Mesendoderm (in vitro differentiated cells): ENCODE measurements around the gene SH3BP2.

Experiments used
- DNase-seq: peaks from one replicate; pipeline ENCODE4 v3.0.0; 2013
- H2AK5ac ChIP-seq: 2 replicates; pipeline ENCODE4 v1.6.1; 2013; ENCODE audit warnings: low read length, inconsistent platforms
- H2BK120ac ChIP-seq: 2 replicates; pipeline ENCODE4 v1.6.1; 2013; ENCODE audit warnings: low read depth, mild to moderate bottlenecking, low read length, moderate library complexity, mixed read lengths
- H2BK15ac ChIP-seq: replicated peaks from 2 replicates; pipeline ENCODE4 v1.6.1; 2013; ENCODE audit warnings: low read depth, mild to moderate bottlenecking, moderate library complexity
- H2BK5ac ChIP-seq: 2 replicates; pipeline ENCODE4 v1.6.1; 2013; ENCODE audit warnings: low read length, inconsistent platforms
- H3K18ac ChIP-seq: 2 replicates; pipeline ENCODE4 v1.6.1; 2013; ENCODE audit warnings: mild to moderate bottlenecking, low read length, mixed read lengths
- H3K23ac ChIP-seq: one replicate; pipeline ENCODE4 v1.6.1; 2013; ENCODE audit warnings: low read length
- H3K27ac ChIP-seq: 2 replicates; pipeline ENCODE4 v1.5.1; 2013; ENCODE audit warnings: low read depth, mild to moderate bottlenecking, inconsistent platforms, low read length, moderate library complexity
- H3K27me3 ChIP-seq: 2 replicates; pipeline ENCODE4 v1.6.1; 2013; ENCODE audit warnings: low read length, control low read depth, mild to moderate bottlenecking, inconsistent platforms; ENCODE audit not compliant: insufficient read depth, poor library complexity
- H3K36me3 ChIP-seq: 2 replicates; pipeline ENCODE4 v1.6.1; 2013; ENCODE audit warnings: low read length, inconsistent platforms; ENCODE audit not compliant: control insufficient read depth, insufficient read depth
- H3K4ac ChIP-seq: one replicate; pipeline ENCODE4 v1.6.1; 2013; ENCODE audit warnings: low read depth, mild to moderate bottlenecking, low read length, moderate library complexity
- H3K4me1 ChIP-seq: 2 replicates; pipeline ENCODE4 v1.6.1; 2013; ENCODE audit warnings: low read depth, low read length, inconsistent platforms; ENCODE audit not compliant: control insufficient read depth
- H3K4me2 ChIP-seq: 2 replicates; pipeline ENCODE4 v1.6.1; 2013; ENCODE audit warnings: low read length
- H3K4me3 ChIP-seq: 2 replicates; pipeline ENCODE4 v1.5.1; 2013; ENCODE audit warnings: mild to moderate bottlenecking, low read length
- H3K56ac ChIP-seq: one replicate; pipeline ENCODE4 v1.6.1; 2013; ENCODE audit warnings: low read length
- H3K79me1 ChIP-seq: 2 replicates; pipeline ENCODE4 v1.6.1; 2013; ENCODE audit warnings: low read length, inconsistent platforms
- H3K79me2 ChIP-seq: 2 replicates; pipeline ENCODE4 v1.6.1; 2013; ENCODE audit warnings: mild to moderate bottlenecking, low read length; ENCODE audit not compliant: control insufficient read depth, insufficient read depth
- H3K9ac ChIP-seq: 2 replicates; pipeline ENCODE4 v1.6.1; 2013; ENCODE audit warnings: low read length, inconsistent platforms
- H4K5ac ChIP-seq: one replicate; pipeline ENCODE4 v1.6.1; 2013; ENCODE audit warnings: low read length
- H4K8ac ChIP-seq: one replicate; pipeline ENCODE4 v1.6.1; 2013; ENCODE audit warnings: low read depth, mild to moderate bottlenecking, control low read depth, low read length, moderate library complexity
- WGBS: extraction: QIAGEN DNeasy Blood & Tissue Kit; methylation state at CpG from one replicate; pipeline ENCODE4 v1.1.7; 2013; ENCODE audit warnings: low lambda C conversion rate, missing lambda C conversion rate; ENCODE audit not compliant: insufficient coverage; ENCODE audit errors: extremely low coverage; 5-methylcytosine and 5-hydroxymethylcytosine counted together

Gene SH3BP2

DNA sequence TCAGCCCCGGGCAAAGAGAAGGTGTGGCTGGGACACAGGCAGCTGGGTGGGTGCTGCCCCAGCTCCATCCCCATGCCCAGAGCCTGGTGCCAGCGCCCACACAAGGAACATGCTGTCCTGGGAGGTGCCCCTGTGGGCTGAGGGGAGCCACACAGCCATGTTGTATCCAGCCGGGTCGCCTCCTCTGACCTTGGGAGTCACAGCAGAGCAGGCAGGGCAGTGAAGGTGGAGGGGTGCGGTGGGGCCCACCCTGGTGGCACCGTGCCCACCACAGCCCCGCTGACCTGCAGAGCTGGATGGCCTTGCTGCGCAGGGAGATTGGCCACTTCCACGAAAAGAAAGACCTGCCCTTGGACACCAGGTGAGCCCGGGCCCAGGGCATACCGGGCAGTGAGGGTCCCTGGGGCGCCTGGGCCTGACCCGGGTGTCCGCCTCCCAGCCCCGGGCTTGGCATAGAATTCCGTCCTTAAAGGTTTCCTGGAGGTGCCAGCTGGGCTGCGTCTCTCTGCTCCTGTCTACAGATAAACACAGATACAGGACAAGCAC, 32.0 kb downstream of the SH3BP2 start:
- Histone ChIP-seq H3K56ac (no peak overlapping the region), H3K27ac (no peak overlapping the region), H3K79me1 (peaks cover 8% of the 10 kb centered on the region), H3K36me3 (peaks cover 12% of the 10 kb centered on the region), H2BK15ac (no peak overlapping the region), H3K79me2 (peaks cover under 1% of the 10 kb centered on the region), H4K5ac (no peak overlapping the region), H2BK120ac (no peak overlapping the region), H2AK5ac (no peak overlapping the region), H3K18ac (no peak overlapping the region), H3K4me1 (no peaks in the 10 kb centered on the region), H3K9ac (no peak overlapping the region), H3K4me2 (no peak overlapping the region), H3K4me3 (no peak overlapping the region), H3K27me3 (no peaks in the 10 kb centered on the region), H3K23ac (no peak overlapping the region), H3K4ac (no peak overlapping the region), H4K8ac (no peak overlapping the region), H2BK5ac (no peak overlapping the region)
- WGBS, result no CpG with 5 or more reads among the region's 17 CpGs
- DNase-seq, result no peak

DNA sequence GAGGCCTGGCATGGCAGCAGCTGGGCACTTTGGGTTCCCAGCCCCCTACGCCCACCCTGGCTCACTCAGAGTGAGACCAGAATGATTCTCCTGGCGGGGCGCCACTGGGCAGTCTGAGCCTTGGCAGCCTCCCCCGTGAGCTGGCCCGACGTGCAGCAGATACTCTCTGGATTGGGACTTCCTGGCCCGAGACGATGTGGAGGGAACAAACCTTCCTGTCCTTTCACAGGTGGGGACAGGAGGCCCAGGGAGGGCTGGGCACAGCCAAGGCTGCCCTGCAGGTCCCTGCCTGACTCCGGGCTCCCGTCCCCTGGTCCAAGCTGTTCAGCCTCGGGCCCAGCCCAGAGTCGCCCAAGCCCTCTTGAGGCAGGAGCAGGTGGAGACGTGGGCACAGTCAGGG, 32.9 kb downstream of the SH3BP2 start:
- Histone ChIP-seq H3K79me1 (peaks cover 2% of the 10 kb centered on the region), H3K36me3 (peaks cover 14% of the 10 kb centered on the region), H3K4me3 (no peak overlapping the region), H3K23ac (no peak overlapping the region), H3K4ac (no peak overlapping the region), H4K8ac (no peak overlapping the region), H3K27ac (no peak overlapping the region), H4K5ac (no peak overlapping the region), H2BK120ac (no peak overlapping the region), H3K9ac (no peak overlapping the region), H3K56ac (no peak overlapping the region), H2AK5ac (no peak overlapping the region), H3K79me2 (no peaks in the 10 kb centered on the region), H3K4me2 (no peak overlapping the region), H3K27me3 (no peaks in the 10 kb centered on the region), H3K18ac (no peak overlapping the region), H3K4me1 (no peaks in the 10 kb centered on the region), H2BK15ac (no peak overlapping the region), H2BK5ac (no peak overlapping the region)
- DNase-seq, result no peak
- WGBS, result no CpG with 5 or more reads among the region's 13 CpGs

DNA sequence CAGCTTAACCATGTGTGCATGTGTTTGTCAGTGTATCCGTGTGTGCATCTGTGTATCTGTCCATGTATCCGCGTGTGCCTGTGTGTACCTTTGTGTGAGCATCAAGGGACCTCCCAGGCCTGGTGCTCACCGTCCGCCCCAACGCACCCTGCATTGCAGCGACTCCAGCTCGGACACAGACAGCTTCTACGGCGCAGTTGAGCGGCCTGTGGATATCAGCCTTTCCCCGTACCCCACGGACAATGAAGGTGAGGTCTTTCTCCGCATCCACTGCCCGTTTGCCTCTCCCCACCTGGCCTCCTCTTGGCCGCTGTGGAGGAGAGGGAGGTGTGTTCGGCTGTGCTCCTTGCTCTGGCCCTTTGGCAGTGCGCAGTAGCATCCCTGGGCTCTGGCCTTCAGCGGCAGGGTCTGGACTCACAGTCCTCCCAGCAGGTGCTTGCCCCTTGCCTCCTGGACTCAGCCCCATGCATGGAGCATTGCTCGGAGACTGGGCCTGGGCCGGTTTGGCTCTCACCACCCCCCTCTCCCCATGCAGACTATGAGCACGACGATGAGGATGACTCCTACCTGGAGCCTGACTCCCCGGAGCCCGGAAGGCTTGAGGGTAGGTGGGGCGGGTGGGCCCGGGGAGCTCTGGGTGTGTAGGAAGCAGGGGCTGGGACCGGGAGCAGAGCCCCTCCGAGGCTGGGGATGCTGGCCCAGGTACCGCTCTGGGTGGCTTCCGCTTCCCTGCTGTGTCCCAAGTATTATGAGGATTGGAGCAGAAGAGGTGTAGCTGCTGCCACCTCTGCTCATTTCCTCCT, 34.4 kb downstream of the SH3BP2 start:
- H2BK5ac ChIP-seq, result no peak overlapping the region
- H2BK15ac ChIP-seq, result no peak overlapping the region

DNA sequence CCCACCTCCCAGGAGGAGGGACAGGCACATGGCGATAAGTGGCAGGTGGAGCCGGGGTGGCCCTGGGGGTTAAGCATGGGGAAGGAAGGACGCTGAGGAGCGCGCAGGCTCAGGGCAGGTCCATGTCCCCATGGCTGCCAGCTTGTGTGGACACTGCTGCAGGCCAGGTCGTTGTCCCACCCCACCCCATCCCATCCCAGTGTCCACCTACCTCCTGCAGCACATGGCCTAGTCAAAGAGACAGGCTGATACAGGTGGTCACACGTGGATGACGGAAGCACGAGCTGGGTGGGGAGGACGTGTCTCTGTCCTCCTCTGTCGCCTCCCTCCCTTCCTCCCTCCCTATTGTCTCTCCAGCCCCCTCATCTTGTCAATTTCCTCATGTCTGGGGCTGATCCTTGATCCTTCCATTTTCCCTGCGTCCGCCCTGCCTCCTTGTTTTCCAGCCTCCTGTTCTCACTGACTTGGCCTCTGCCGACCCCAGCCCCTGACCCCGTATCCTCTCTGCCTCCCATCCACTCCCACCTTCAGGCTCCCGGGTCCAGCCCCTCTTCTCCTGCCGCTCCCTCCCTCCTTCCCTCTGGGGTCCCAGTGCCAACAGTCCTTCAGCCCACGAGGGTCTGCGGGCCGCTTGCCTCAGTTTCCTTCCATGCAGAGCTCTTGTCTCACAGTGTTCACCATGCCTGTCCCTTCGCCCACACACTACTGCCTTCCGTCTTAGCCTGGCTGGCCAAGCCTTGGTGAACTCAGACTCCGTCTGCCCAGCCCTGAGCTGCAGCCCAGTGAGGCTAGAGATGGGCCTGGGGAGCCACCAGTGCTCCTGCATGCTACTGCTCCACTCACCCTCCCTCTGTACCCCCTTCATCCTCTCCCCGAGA, 35.2 kb downstream of the SH3BP2 start:
- H4K8ac ChIP-seq, result no peak overlapping the region
- H3K4ac ChIP-seq, result no peak overlapping the region
- H3K4me3 ChIP-seq, result no peak overlapping the region
- H3K27me3 ChIP-seq, result no peaks in the 10 kb centered on the region
- no peaks in the 10 kb centered on the region for H3K79me2 ChIP-seq
- no peak overlapping the region for H2BK15ac ChIP-seq
- H3K9ac ChIP-seq, result no peak overlapping the region
- no peak overlapping the region for H2AK5ac ChIP-seq
- peaks cover 16% of the 10 kb centered on the region for H3K36me3 ChIP-seq
- no peak overlapping the region for H3K23ac ChIP-seq
- no peak overlapping the region for H3K27ac ChIP-seq
- H3K18ac ChIP-seq, result no peak overlapping the region
- no peak overlapping the region for H2BK120ac ChIP-seq
- H4K5ac ChIP-seq, result no peak overlapping the region
- no peak overlapping the region for H3K4me2 ChIP-seq
- DNase-seq, result no peak
- peaks cover 2% of the 10 kb centered on the region for H3K79me1 ChIP-seq
- no peaks in the 10 kb centered on the region for H3K4me1 ChIP-seq
- H2BK5ac ChIP-seq, result no peak overlapping the region
- H3K56ac ChIP-seq, result no peak overlapping the region
- no CpG with 5 or more reads among the region's 24 CpGs for WGBS

More for the DNA sequence above, 34.4 kb downstream of the SH3BP2 start:
- H4K8ac ChIP-seq, result no peak overlapping the region
- no peak overlapping the region for H3K27ac ChIP-seq
- peaks cover 16% of the 10 kb centered on the region for H3K36me3 ChIP-seq
- no peak overlapping the region for H3K23ac ChIP-seq
- H3K9ac ChIP-seq, result no peak overlapping the region
- DNase-seq, result no peak
- no peaks in the 10 kb centered on the region for H3K4me1 ChIP-seq
- H3K4ac ChIP-seq, result no peak overlapping the region
- no CpG with 5 or more reads among the region's 31 CpGs for WGBS
- H3K4me2 ChIP-seq, result no peak overlapping the region
- H2AK5ac ChIP-seq, result no peak overlapping the region
- no peak overlapping the region for H4K5ac ChIP-seq
- no peaks in the 10 kb centered on the region for H3K79me2 ChIP-seq
- no peak overlapping the region for H3K56ac ChIP-seq
- peaks cover 2% of the 10 kb centered on the region for H3K79me1 ChIP-seq
- no peaks in the 10 kb centered on the region for H3K27me3 ChIP-seq
- H3K18ac ChIP-seq, result no peak overlapping the region
- no peak overlapping the region for H3K4me3 ChIP-seq
- no peak overlapping the region for H2BK120ac ChIP-seq

DNA sequence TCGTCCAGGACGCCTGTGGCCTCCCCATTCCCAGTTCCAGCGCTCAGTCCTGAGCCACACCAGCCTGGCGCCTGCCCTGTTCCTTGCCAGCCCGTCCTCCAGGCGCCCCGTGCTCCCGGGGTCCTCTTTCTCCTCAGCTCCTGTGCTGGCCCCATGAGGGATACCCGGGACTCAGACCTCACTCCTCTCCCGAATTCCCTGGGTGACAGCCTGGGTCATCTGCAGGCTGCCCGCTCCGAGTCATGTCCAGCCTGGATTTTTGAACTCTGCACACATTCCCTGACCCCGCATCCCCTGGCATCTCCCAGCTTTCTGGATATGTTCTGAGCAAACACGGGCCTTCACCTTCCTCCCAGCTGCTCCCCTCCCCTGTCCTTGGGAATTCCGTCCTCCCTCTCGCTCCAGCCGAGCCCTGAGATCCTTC, 35.9 kb downstream of the SH3BP2 start:
- Histone ChIP-seq H3K27ac (no peak overlapping the region), H3K27me3 (no peaks in the 10 kb centered on the region), H3K79me2 (no peaks in the 10 kb centered on the region), H3K36me3 (peaks cover 20% of the 10 kb centered on the region), H3K18ac (no peak overlapping the region), H2BK120ac (no peak overlapping the region), H4K5ac (no peak overlapping the region), H2BK15ac (no peak overlapping the region), H2AK5ac (no peak overlapping the region), H3K4me3 (no peak overlapping the region), H3K4me2 (no peak overlapping the region), H4K8ac (no peak overlapping the region), H3K4me1 (no peaks in the 10 kb centered on the region), H2BK5ac (no peak overlapping the region), H3K56ac (no peak overlapping the region), H3K4ac (no peak overlapping the region), H3K9ac (no peak overlapping the region), H3K23ac (no peak overlapping the region), H3K79me1 (peaks cover 2% of the 10 kb centered on the region)
- WGBS, result no CpG with 5 or more reads among the region's 17 CpGs
- no peak for DNase-seq
